ENCODE results near the gene TMBIM6. TPM values are rescaled to one million over a fixed set of nuclear protein-coding genes. Genes with fewer than 3 reads are reported as not detected.
"Not testable (repeated sequence)": the region's sequence is repeated elsewhere in the genome, so short reads cannot be mapped to it uniquely, and the experiment has no call there.

The TMBIM6 gene
- polyA plus RNA-seq (ENCODE audit: insufficient read length) = 268 TPM

- peak; percentile 100 for DNase-seq
Measured at GRCh38 chr12:49740930-49741881, at the start of gene TMBIM6. TSS of gene TMBIM6 (plus strand) at chr12:49741557. CDS start at chr12:49752494, 10,937 bp downstream.

GRCh38 chr12:49692851-49693250, 48.5 kb upstream of the TMBIM6 start:
- DNase-seq = no peak

- DNase-seq = no peak
Measured at GRCh38 chr12:49693931-49694444, 47.4 kb upstream of the TMBIM6 start.

- no peak for DNase-seq
Measured at GRCh38 chr12:49696723-49697122, 44.6 kb upstream of the TMBIM6 start.

GRCh38 chr12:49697808-49698207, 43.5 kb upstream of the TMBIM6 start:
- DNase-seq = no peak

GRCh38 chr12:49698619-49699545, 42.5 kb upstream of the TMBIM6 start:
- no peak for DNase-seq

- no peak for DNase-seq
Measured at GRCh38 chr12:49702009-49702408, 39.3 kb upstream of the TMBIM6 start.

- DNase-seq = no peak
Measured at GRCh38 chr12:49702676-49703215, 38.6 kb upstream of the TMBIM6 start.

GRCh38 chr12:49703647-49704137, 37.7 kb upstream of the TMBIM6 start:
- no peak for DNase-seq

- no peak for DNase-seq
Measured at GRCh38 chr12:49705479-49706134, 35.8 kb upstream of the TMBIM6 start.

GRCh38 chr12:49706351-49707127, 34.8 kb upstream of the TMBIM6 start:
- peak; percentile 54 for DNase-seq

GRCh38 chr12:49707128-49707811, 34.1 kb upstream of the TMBIM6 start, which contains the start of gene FMNL3:
TSS of gene FMNL3 (minus strand) at chr12:49707405. CDS start at chr12:49707180, 225 bp downstream.
- peak; percentile 98 for DNase-seq

GRCh38 chr12:49707812-49708147, 33.6 kb upstream of the TMBIM6 start:
- no peak for DNase-seq

GRCh38 chr12:49708851-49709250, 32.5 kb upstream of the TMBIM6 start:
- no peak for DNase-seq

GRCh38 chr12:49713952-49714351, 27.4 kb upstream of the TMBIM6 start:
- not testable (repeated sequence) for DNase-seq

- DNase-seq = no peak
Measured at GRCh38 chr12:49716553-49716952, 24.8 kb upstream of the TMBIM6 start.

GRCh38 chr12:49717800-49718199, 23.6 kb upstream of the TMBIM6 start:
- DNase-seq = not testable (repeated sequence)

GRCh38 chr12:49720214-49720613, 21.1 kb upstream of the TMBIM6 start:
- no peak for DNase-seq

- DNase-seq = not testable (repeated sequence)
Measured at GRCh38 chr12:49721355-49721754, 20.0 kb upstream of the TMBIM6 start.

GRCh38 chr12:49728446-49728845, 12.9 kb upstream of the TMBIM6 start:
- no peak for DNase-seq
